Panc1 (cell line): ENCODE data around the gene BCL2.

Source experiments
- CTCF ChIP-seq: fragments of 450-650 bp; IDR thresholded peaks from 2 replicates; pipeline ENCODE4 v1.5.1; 2017; ENCODE audit warnings: mild to moderate bottlenecking
- POLR2AphosphoS5 ChIP-seq: IDR thresholded peaks from 2 replicates; pipeline ENCODE4 v1.6.1; 2012; ENCODE audit warnings: mild to moderate bottlenecking, low read depth, low read length, moderate library complexity
- SIN3A ChIP-seq: IDR thresholded peaks from 2 replicates; pipeline ENCODE4 v1.6.1; 2012; ENCODE audit warnings: low read depth, mild to moderate bottlenecking, low read length, moderate library complexity, borderline replicate concordance; ENCODE audit not compliant: insufficient read depth
- TCF7L2 ChIP-seq: IDR thresholded peaks from 2 replicates; pipeline ENCODE4 v1.6.1; 2011; ENCODE audit warnings: mild to moderate bottlenecking, low read depth, low read length, inconsistent platforms

DNA sequence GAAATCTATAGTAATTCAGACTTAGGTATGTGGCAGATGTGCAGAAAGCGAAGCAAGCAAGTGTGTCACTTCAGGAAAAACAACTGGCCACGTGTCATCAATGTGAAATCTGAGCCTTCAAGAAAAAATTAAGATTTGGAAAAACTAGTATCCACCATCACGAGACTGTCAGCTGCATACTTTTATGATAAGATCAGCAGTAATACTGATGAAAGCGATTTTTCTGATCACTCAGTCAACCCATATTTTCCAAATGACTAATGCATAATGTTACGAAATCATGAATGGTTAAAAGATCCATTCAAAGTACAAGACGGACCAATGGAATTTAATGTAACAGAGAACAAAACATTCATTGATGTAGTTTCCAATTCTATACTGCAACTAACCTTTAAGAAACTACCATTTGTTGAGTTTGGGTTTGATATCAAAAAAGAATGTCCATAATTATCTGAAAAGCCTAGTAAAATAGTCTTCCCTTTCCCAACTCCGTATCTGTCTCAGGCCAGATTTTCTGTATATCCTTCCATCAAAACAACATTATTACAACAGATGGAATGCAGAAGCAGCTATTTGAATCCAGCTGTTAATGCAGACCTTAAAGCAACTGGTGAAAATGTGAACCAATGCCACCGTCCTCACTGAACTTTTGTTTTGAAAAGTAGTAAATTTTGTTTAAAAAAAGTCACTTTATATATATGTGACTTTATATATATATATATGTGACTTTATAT, 17.0 kb upstream of the BCL2 start:
- TF ChIP-seq POLR2AphosphoS5, result no peak
- no peak for TF ChIP-seq CTCF
- TF ChIP-seq TCF7L2, result no peak
- TF ChIP-seq SIN3A, result no peak
